Measurements from ENCODE around the gene ZZZ3. TPM values are rescaled to one million over a fixed set of nuclear protein-coding genes. Genes with fewer than 3 reads are reported as not detected.
"Not testable (repeated sequence)": the region's sequence is repeated elsewhere in the genome, so short reads cannot be mapped to it uniquely, and the experiment has no call there.

The ZZZ3 gene
- total RNA-seq, 4 donors from 2014 or later: 49.6 to 73.5 (median 52.2) TPM

DNA sequence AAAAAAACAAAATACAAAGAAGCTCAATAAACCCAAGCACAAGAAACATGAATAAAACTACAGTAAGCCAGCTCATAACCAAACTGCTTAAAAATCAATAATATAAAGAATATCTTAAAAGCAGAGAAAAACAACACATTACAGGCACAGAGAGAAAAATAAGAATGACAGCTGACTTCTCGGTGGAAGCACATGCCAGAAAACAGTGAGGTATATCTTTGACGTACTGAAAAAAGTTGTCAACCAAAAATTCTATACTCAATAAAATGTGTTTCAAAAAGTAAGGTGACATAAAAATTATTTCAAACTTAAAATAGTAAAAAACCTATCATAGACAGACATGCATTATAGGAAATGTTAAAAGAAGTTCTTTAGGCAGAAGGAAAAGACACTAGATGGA, 33.3 kb downstream of the ZZZ3 start:
- H3K4me1 ChIP-seq: peaks cover 0 to 9% (median 1%) of the 10 kb centered on the region in 4 donors
- TF ChIP-seq POLR2A (IDR thresholded peaks at IDR 0.05) (no peak), EP300 (IDR thresholded peaks at IDR 0.05) (no peak)
- TF ChIP-seq, protein P1, sequence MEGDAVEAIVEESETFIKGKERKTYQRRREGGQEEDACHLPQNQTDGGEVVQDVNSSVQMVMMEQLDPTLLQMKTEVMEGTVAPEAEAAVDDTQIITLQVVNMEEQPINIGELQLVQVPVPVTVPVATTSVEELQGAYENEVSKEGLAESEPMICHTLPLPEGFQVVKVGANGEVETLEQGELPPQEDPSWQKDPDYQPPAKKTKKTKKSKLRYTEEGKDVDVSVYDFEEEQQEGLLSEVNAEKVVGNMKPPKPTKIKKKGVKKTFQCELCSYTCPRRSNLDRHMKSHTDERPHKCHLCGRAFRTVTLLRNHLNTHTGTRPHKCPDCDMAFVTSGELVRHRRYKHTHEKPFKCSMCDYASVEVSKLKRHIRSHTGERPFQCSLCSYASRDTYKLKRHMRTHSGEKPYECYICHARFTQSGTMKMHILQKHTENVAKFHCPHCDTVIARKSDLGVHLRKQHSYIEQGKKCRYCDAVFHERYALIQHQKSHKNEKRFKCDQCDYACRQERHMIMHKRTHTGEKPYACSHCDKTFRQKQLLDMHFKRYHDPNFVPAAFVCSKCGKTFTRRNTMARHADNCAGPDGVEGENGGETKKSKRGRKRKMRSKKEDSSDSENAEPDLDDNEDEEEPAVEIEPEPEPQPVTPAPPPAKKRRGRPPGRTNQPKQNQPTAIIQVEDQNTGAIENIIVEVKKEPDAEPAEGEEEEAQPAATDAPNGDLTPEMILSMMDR (IDR thresholded peaks at IDR 0.05): no peak
- no peak for DNase-seq (ENCODE audit: low spot score in 2 of 2)
- peaks cover 0 to 32% (median 7%) of the 10 kb centered on the region in 4 donors for H3K9me3 ChIP-seq
- H3K27me3 ChIP-seq: no peaks in the 10 kb centered on the region
- WGBS, 2 donors: 94 to 95% methylated on average over 2 of the region's 2 CpGs
- H3K36me3 ChIP-seq: peaks cover 0 to 55% (median 0%) of the 10 kb centered on the region in 3 donors
- no peak overlapping the region for H3K4me3 ChIP-seq
- H3K27ac ChIP-seq: no peak overlapping the region

DNA sequence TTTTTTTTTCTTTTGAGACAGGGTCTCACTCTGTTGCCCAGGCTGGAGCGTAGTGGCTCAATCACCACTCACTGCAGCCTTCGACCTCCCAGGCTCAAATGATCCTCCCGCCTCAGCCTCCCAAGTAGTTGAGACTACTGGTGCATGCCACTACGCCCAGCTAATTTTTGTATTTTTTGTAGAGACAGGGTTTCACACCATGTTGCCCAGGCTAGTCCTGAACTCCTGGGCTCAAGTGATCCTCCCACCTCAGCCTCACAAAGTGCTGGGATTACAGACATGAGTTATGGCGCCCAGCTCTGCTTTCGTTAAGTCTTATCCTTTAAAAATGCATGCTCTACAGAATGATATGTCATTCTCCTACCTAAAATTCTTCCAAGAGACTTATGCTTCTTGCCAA, 36.2 kb downstream of the ZZZ3 start:
- not testable (repeated sequence) for H3K4me3 ChIP-seq; H3K27me3 ChIP-seq; DNase-seq (ENCODE audit: low spot score in 2 of 2); H3K27ac ChIP-seq
- peaks cover 0 to 42% (median 0%) of the 10 kb centered on the region in 3 donors for H3K36me3 ChIP-seq
- peaks cover 0 to 32% (median 7%) of the 10 kb centered on the region in 4 donors for H3K9me3 ChIP-seq
- WGBS, 2 donors: 96 to 99% methylated on average over 6 of the region's 6 CpGs
- peaks cover 0 to 11% (median 4%) of the 10 kb centered on the region in 4 donors for H3K4me1 ChIP-seq

DNA sequence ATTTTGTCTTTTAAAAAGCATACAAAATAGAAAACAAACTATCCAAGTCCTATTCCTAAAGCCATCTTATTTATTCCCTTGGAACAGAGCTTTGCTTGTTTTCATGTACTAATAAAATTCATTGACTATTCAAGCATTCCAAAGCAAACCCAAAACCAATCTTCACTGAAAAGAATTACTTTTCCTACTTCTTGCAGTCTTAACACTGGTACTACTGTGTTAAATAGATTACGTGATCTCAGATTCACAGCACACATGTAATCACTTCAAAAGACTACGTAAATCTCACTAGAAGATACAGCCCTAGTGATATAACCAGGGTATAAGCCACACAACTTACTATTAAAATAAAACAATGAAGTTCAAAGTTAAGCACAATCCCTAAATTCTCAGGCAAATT, 39.0 kb downstream of the ZZZ3 start:
- Histone ChIP-seq H3K9me3 (peaks cover 0 to 7% (median under 1%) of the 10 kb centered on the region in 4 donors), H3K4me3 (no peak overlapping the region), H3K36me3 (peaks cover 0 to 22% (median 0%) of the 10 kb centered on the region in 3 donors), H3K27me3 (no peaks in the 10 kb centered on the region), H3K4me1 (peaks cover 0 to 22% (median 6%) of the 10 kb centered on the region in 4 donors), H3K27ac (peak overlapping the region in 3 of 4 donors; percentile 11 to 80 (median 67))
- no peak for DNase-seq (ENCODE audit: low spot score in 2 of 2)
- TF ChIP-seq, protein P1 (IDR thresholded peaks at IDR 0.05): no peak
- TF ChIP-seq POLR2A (IDR thresholded peaks at IDR 0.05) (no peak), EP300 (IDR thresholded peaks at IDR 0.05) (no peak)
- 42% methylated on average over 2 of the region's 2 CpGs for WGBS, 2 donors

DNA sequence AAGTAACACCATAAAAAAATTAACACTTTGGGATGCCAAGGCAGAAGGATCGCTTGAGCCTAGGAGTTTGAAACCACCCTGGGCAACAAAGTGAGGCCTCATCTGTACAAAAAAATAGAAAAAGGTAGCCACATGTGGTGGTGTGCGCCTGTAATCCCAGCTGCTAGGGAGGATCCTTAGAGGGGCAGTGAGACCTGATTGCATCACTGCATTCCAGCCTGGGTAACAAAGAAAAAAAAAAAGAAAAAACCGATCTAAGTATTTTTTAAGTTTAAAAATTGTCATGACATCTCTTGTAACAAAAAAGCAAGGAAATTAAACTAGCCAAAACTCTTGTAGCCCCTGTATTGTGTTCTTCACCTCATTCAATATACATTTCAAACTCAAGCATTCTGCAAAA, 39.5 kb downstream of the ZZZ3 start:
- no peak for DNase-seq (ENCODE audit: low spot score in 2 of 2)
- H3K4me1 ChIP-seq: peaks cover 0 to 26% (median 6%) of the 10 kb centered on the region in 4 donors
- peaks cover 0 to 4% (median 0%) of the 10 kb centered on the region in 4 donors for H3K9me3 ChIP-seq
- WGBS, 2 donors: 83 to 85% methylated on average over 3 of the region's 3 CpGs
- peak overlapping the region in 3 of 4 donors; percentile 11 to 85 (median 67) for H3K27ac ChIP-seq
- peaks cover 0 to 17% (median 0%) of the 10 kb centered on the region in 3 donors for H3K36me3 ChIP-seq
- H3K27me3 ChIP-seq: no peaks in the 10 kb centered on the region
- TF ChIP-seq, protein P1 (IDR thresholded peaks at IDR 0.05): no peak
- no peak for TF ChIP-seq EP300 (IDR thresholded peaks at IDR 0.05)
- H3K4me3 ChIP-seq: no peak overlapping the region

DNA sequence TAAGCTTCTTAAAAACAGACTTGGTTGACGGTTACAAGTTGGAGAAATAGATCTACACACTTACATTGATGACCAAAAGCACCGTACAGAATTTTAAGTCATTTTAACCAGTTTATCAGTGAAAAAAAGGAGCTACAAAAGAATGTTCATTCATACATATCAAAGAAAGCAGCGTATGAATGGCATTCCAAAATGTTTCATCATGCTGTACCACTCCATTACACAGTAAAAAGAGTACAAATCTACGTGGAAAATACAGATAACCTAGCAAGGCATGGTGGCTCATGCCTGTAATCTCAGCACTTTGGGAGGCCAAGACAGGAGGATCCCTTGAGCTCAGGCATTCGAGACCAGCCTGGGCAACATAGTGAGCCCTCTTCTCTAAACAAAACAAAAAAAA, 40.3 kb downstream of the ZZZ3 start:
- no peak for DNase-seq (ENCODE audit: low spot score in 2 of 2)
- WGBS, 2 donors: 66 to 73% methylated on average over 5 of the region's 5 CpGs
- H3K27ac ChIP-seq: peak overlapping the region in 2 of 4 donors; percentile 67 to 85
- H3K9me3 ChIP-seq: peaks cover 0 to 4% (median 0%) of the 10 kb centered on the region in 4 donors
- H3K36me3 ChIP-seq: peaks cover 0 to 15% (median 0%) of the 10 kb centered on the region in 3 donors
- H3K27me3 ChIP-seq: no peaks in the 10 kb centered on the region
- TF ChIP-seq EP300 (IDR thresholded peaks at IDR 0.05) (no peak), POLR2A (IDR thresholded peaks at IDR 0.05) (no peak)
- TF ChIP-seq, protein P1 (IDR thresholded peaks at IDR 0.05): no peak
- H3K4me1 ChIP-seq: peaks cover 0 to 32% (median 6%) of the 10 kb centered on the region in 4 donors
- H3K4me3 ChIP-seq: no peak overlapping the region

All from tibial nerve (tissue), 4 donors.